Panc1 (cell line): ENCODE measurements around the gene UBE2E2.

Source experiments
- CTCF ChIP-seq: fragments of 450-650 bp; IDR thresholded peaks from 2 replicates; pipeline ENCODE4 v1.5.1; 2017; ENCODE audit warnings: mild to moderate bottlenecking
- REST ChIP-seq, 2 experiments: IDR thresholded peaks; 2 replicates each; pipeline ENCODE4 v1.6.1; 2011 to 2012; ENCODE audit warnings: low read depth in 2 of 2, control low read depth in 1 of 2, low read length in 1 of 2, mild to moderate bottlenecking in 1 of 2, moderate library complexity in 1 of 2; ENCODE audit not compliant: insufficient read depth in 1 of 2

- TF ChIP-seq REST (IDR thresholded peaks at IDR 0.05; ENCODE audit: insufficient read depth in 1 of 2, low read depth in 2 of 2, low read length in 1 of 2) (no peak), CTCF (no peak)
Measured at GRCh38 chr3:23253214-23253613, 50.1 kb downstream of the UBE2E2 start.
